MM.1S (cell line): ENCODE results near the gene WDPCP.

Experiments used
- EZH2 ChIP-seq: fragments of 300-600 bp; sonication (generic); optimal IDR thresholded peaks from 2 replicates; pipeline ENCODE3; 2017; ENCODE audit warnings: low read depth, mild to moderate bottlenecking, antibody characterized with exemption, low read length, mixed read lengths
- TF ChIP-seq, protein P1 (sequence below): fragments of 300-600 bp; sonication (generic); IDR thresholded peaks from 2 replicates; pipeline ENCODE4 v1.5.1; 2016; ENCODE audit warnings: antibody characterized with exemption, low read length, mixed read lengths

DNA sequence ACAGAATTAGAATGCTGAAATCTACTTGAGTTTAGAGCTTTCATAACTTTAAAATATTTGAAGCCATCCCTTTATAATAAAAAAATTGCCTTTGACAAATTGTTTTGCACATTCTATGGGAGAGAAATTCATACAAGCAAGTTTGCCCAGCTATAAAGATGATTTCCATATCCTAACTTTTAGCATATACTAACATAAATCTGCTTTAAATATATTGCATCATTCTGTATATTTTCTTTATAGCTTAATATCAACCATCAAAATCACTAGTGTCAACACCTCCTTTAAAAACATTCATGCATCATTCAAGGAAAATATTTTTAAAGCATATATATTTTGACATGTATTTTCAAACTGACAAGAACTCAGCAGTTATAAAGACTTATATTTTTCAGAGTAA lies 49.9 kb downstream of the WDPCP start:
- TF ChIP-seq, protein P1, sequence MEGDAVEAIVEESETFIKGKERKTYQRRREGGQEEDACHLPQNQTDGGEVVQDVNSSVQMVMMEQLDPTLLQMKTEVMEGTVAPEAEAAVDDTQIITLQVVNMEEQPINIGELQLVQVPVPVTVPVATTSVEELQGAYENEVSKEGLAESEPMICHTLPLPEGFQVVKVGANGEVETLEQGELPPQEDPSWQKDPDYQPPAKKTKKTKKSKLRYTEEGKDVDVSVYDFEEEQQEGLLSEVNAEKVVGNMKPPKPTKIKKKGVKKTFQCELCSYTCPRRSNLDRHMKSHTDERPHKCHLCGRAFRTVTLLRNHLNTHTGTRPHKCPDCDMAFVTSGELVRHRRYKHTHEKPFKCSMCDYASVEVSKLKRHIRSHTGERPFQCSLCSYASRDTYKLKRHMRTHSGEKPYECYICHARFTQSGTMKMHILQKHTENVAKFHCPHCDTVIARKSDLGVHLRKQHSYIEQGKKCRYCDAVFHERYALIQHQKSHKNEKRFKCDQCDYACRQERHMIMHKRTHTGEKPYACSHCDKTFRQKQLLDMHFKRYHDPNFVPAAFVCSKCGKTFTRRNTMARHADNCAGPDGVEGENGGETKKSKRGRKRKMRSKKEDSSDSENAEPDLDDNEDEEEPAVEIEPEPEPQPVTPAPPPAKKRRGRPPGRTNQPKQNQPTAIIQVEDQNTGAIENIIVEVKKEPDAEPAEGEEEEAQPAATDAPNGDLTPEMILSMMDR, result no peak
- no peak for TF ChIP-seq EZH2
